KMS-11 (cell line): ENCODE results near the gene MAMDC2.
"Not testable (repeated sequence)": the region's sequence is repeated elsewhere in the genome, so short reads cannot be mapped to it uniquely, and the experiment has no call there.

Experiments used
- H2AFZ ChIP-seq: fragments of 200-600 bp; sonication (generic); 2 replicates; pipeline ENCODE4 v1.6.1; 2016; ENCODE audit warnings: antibody characterized with exemption, mixed run types, low read depth
- H3K27ac ChIP-seq: fragments of 200-600 bp; sonication (generic); 2 replicates; pipeline ENCODE4 v1.6.1; 2016; ENCODE audit warnings: mild to moderate bottlenecking, mixed run types
- H3K27me3 ChIP-seq: fragments of 200-600 bp; sonication (generic); 2 replicates; pipeline ENCODE4 v1.6.1; 2017; ENCODE audit warnings: mild to moderate bottlenecking, low read depth, mixed run types, moderate library complexity; ENCODE audit not compliant: insufficient read depth
- H3K36me3 ChIP-seq: fragments of 200-600 bp; sonication (generic); 2 replicates; pipeline ENCODE4 v1.6.1; 2017; ENCODE audit warnings: mild to moderate bottlenecking, mixed run types; ENCODE audit not compliant: insufficient read depth
- H3K4me1 ChIP-seq: fragments of 200-600 bp; sonication (generic); 2 replicates; pipeline ENCODE4 v1.6.1; 2016; ENCODE audit warnings: mild to moderate bottlenecking, low read depth, mixed run types; ENCODE audit not compliant: poor library complexity, severe bottlenecking
- H3K4me2 ChIP-seq: fragments of 200-600 bp; sonication (generic); 2 replicates; pipeline ENCODE4 v1.7.0; 2016; ENCODE audit warnings: mild to moderate bottlenecking, mixed run types
- H3K4me3 ChIP-seq: fragments of 200-600 bp; sonication (generic); IDR thresholded peaks from 2 replicates; pipeline ENCODE4 v1.6.1; 2017; ENCODE audit warnings: low read depth, low read length, mixed read lengths; ENCODE audit not compliant: insufficient read depth
- H3K79me2 ChIP-seq: fragments of 200-600 bp; sonication (generic); 2 replicates; pipeline ENCODE4 v1.6.1; 2016; ENCODE audit warnings: low read depth, mixed run types; ENCODE audit not compliant: insufficient read depth
- H3K9ac ChIP-seq: fragments of 200-600 bp; sonication (generic); 2 replicates; pipeline ENCODE4 v1.6.1; 2016; ENCODE audit warnings: mild to moderate bottlenecking, mixed run types
- H4K20me1 ChIP-seq: fragments of 200-600 bp; sonication (generic); 2 replicates; pipeline ENCODE4 v1.6.1; 2016; ENCODE audit warnings: mild to moderate bottlenecking, mixed run types; ENCODE audit not compliant: insufficient read depth
- CTCF ChIP-seq: fragments of 200-600 bp; sonication (generic); conservative IDR thresholded peaks from 2 replicates; pipeline ENCODE4 v1.6.1; 2017; ENCODE audit warnings: low read depth, mild to moderate bottlenecking, antibody characterized with exemption, low read length, moderate library complexity, mixed read lengths

Gene MAMDC2

GRCh38 chr9:70035691-70036090 lies 8.0 kb upstream of the MAMDC2 start:
- no peaks in the 10 kb centered on the region for H3K36me3 ChIP-seq
- no peak overlapping the region for H3K9ac ChIP-seq
- H2AFZ ChIP-seq = no peak overlapping the region
- H3K27ac ChIP-seq = no peak overlapping the region
- H3K27me3 ChIP-seq = no peaks in the 10 kb centered on the region
- no peaks in the 10 kb centered on the region for H3K79me2 ChIP-seq
- no peak overlapping the region for H3K4me2 ChIP-seq
- no peaks in the 10 kb centered on the region for H3K4me1 ChIP-seq
- no peak for TF ChIP-seq CTCF
- no peaks in the 10 kb centered on the region for H4K20me1 ChIP-seq
- H3K4me3 ChIP-seq = no peak overlapping the region

GRCh38 chr9:70036641-70037040 lies 7.0 kb upstream of the MAMDC2 start:
- H3K4me2 ChIP-seq = no peak overlapping the region
- H4K20me1 ChIP-seq = no peaks in the 10 kb centered on the region
- no peak for TF ChIP-seq CTCF
- H3K9ac ChIP-seq = no peak overlapping the region
- H3K27me3 ChIP-seq = no peaks in the 10 kb centered on the region
- no peak overlapping the region for H3K4me3 ChIP-seq
- H3K36me3 ChIP-seq = no peaks in the 10 kb centered on the region
- no peak overlapping the region for H2AFZ ChIP-seq
- no peak overlapping the region for H3K27ac ChIP-seq
- H3K4me1 ChIP-seq = no peaks in the 10 kb centered on the region
- no peaks in the 10 kb centered on the region for H3K79me2 ChIP-seq

GRCh38 chr9:70038171-70038621 lies 5.5 kb upstream of the MAMDC2 start:
- H4K20me1 ChIP-seq, H3K36me3 ChIP-seq, H3K27ac ChIP-seq, H3K4me3 ChIP-seq, H2AFZ ChIP-seq, H3K27me3 ChIP-seq, H3K9ac ChIP-seq, H3K4me1 ChIP-seq, H3K79me2 ChIP-seq, H3K4me2 ChIP-seq: not testable (repeated sequence)

GRCh38 chr9:70040376-70040903 lies 3.2 kb upstream of the MAMDC2 start:
- no peaks in the 10 kb centered on the region for H4K20me1 ChIP-seq
- no peak overlapping the region for H3K4me2 ChIP-seq
- no peak overlapping the region for H3K4me3 ChIP-seq
- no peak overlapping the region for H2AFZ ChIP-seq
- no peaks in the 10 kb centered on the region for H3K4me1 ChIP-seq
- TF ChIP-seq CTCF = no peak
- H3K27ac ChIP-seq = no peak overlapping the region
- H3K27me3 ChIP-seq = no peaks in the 10 kb centered on the region
- no peak overlapping the region for H3K9ac ChIP-seq
- H3K79me2 ChIP-seq = no peaks in the 10 kb centered on the region
- H3K36me3 ChIP-seq = no peaks in the 10 kb centered on the region

- H3K36me3 ChIP-seq = no peaks in the 10 kb centered on the region
- H3K27ac ChIP-seq = no peak overlapping the region
- no peak overlapping the region for H2AFZ ChIP-seq
- H3K79me2 ChIP-seq = no peaks in the 10 kb centered on the region
- peaks cover 7% of the 10 kb centered on the region for H3K4me1 ChIP-seq
- H4K20me1 ChIP-seq = no peaks in the 10 kb centered on the region
- no peaks in the 10 kb centered on the region for H3K27me3 ChIP-seq
- no peak overlapping the region for H3K9ac ChIP-seq
- no peak overlapping the region for H3K4me3 ChIP-seq
- TF ChIP-seq CTCF = no peak
- no peak overlapping the region for H3K4me2 ChIP-seq
Measured at GRCh38 chr9:70042461-70043215, 1.0 kb upstream of the MAMDC2 start.
